ENCODE data around the gene PLCD4.

PLCD4 gene

DNA sequence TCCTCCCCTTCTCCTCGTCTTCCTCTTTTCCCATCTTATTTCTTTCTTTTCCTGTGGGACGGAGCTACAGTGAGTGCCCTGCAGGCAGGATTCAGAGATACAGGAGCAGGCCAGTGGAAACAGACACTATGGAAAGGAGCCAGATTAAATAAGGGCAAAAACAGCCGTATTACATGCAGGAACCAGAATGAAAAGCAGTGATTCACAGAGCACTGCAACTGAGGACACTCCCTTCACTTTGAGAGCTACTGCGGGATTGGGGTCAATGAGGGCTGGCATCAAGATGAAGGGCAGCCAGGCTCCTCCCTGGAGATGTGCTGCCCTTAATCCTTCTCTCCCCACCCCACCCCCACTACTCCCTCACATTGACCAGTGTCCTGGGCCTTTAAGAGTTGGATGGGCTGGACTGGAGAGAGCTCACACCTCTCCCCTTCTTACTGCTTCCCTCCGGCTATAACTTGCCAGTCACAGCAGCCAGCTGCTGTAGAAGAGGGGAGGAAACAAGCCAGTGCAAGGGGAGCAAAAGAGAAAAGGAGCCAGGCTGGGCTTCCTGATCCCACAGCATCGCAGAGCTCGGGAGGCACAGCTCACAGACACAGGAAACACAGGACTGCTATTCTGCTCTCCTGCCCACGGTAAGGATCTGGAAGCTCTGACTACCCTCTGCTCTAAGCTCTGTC, at the start of gene PLCD4:
PLCD4 (plus strand) TSS at position 464 of the 680 bp plus-strand sequence. CDS start 7,841 bp downstream, outside the sequence.
- DNase-seq, result no peak

DNA sequence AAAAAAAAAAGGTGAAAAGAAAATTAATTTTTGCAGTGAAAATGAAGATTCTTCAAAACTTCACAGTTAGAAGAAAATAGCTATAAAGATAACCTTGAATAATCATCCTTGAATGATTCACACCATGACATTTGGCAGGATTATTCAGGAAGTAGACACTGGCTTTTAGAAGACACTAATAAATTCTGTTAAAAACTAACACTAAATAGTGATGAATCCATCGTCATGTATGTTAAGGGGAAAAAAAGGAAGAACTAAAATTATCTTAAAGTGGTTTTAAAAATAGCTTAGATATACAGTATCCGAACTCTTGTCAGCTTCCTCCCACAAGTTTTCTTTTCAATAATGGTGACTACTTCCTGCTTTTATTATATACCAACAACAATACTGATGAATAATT, 49.8 kb upstream of the PLCD4 start:
- DNase-seq, result no peak

DNA sequence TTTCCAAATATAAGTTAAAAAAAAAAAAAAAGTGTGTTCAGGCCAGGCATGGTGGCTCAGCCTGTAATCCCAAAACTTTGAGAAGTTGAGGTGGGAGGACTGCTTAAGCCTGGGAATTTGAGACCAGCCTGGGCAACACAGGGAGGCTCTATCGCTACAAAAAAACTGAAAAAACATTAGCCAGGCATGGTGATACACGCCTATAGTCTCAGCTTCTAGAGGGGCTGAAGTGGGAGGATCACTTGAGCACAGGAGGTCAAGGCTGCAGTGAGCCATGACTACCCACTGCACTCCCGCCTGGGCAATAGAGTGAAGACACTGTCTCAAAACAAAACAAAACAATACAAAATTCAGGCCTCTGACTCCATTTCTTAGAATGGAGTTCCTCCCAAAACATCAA, 48.7 kb upstream of the PLCD4 start:
- no peak for DNase-seq

DNA sequence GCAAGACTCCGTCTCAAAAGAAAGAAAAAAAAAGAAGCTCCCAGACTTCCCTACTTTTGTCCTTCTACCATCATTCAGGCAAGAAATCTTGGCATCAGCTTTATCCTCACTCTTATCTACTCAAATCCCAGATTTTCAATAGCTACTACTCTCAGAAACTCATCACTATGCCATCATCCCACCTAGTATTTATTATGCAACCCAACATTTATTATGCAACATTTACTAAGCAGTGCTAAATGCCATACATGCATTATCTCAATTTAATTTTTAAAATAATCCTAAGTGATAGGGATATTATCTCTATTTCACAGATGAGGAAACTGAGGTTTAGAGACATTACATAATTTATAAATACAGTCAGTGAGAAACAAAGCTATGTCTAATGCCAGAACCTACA, 43.6 kb upstream of the PLCD4 start:
- no peak for DNase-seq

DNA sequence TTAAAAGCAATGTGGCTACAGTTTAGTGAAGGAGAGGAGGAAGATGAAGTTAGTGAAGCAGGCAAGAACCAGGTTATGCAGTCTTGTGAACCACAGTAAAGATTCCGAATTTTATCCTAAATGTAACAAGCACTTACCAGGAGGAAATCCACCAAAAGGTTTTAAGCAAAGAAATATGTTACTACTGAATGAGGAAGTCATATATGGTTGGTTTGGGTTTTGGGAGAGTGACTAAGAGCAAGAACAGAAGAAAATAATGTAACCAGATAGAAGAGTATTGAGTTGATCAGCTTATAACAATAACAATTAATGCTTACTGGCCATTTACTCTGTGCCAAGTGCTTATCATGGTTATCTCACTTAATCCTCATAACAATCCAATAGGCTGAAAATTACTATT, 41.4 kb upstream of the PLCD4 start:
- no peak for DNase-seq

DNA sequence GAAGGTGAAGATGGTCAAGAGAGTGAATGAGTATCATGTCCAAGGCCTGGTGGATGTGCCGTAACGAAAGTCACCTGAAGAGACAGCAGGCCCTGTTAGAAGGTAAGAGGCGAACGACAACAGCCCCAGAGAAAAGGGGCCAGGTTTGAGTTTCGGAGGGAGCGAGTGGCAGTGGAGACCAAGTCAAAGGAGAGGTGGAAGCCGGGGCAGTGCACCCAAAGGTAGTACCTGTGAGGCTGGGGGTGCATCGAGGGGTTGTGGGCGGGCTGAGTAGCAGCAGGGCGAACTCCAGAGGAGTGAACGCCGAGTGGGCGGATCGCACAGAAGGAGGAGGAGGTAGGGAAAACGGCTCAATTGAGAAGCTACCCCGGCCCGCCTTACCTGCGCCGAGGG, 39.9 kb upstream of the PLCD4 start:
- no peak for DNase-seq

DNA sequence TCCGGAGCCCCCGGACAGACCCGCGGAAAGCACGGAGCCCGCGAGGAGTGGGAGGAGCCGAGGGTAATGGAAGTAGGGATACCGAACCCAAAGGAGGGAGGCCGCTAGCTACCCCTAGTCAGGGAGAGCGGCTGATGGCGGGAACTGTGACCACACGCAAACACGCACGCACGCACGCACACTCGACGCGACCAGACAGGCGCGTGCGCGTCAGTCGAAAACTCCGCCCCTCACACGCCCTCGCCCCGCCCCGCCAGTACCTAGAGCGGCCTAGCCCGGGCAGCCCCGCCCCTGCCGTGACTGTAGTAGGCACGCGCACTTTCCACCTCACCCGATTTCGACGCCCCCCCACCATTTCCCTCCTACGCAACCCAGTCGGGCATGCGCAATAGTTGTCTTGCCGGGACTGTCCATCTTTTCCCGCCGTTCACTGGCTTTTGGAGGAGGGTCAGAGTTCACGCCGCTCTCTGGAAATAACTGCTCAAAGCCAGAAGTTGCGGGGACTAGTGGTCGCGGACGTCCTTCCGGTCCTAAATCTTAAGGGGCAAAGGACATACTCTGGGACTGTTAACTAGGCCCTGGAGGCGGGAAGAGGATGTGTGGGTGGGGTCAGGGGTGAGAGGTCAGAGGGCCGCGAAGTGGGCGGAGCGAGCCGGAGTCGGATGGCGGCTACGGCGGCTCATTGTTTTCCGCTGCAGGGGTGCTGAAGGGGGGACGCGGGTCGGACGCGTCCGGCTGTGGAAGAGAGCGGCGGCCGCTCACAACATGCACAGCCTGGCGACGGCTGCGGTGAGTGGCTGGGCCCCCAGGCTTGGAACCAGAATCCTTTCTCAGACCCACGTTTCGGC, 39.3 kb upstream of the PLCD4 start, which contains the start of the genes CNOT9 and USP37:
CNOT9 (plus strand) TSS at position 650 of the 848 bp plus-strand sequence; CDS start at position 766, 116 bp downstream.
USP37 (minus strand) TSS at position 162 of the 848 bp plus-strand sequence. CDS start 9,698 bp downstream, outside the sequence.
- peak; percentile 100 for DNase-seq

DNA sequence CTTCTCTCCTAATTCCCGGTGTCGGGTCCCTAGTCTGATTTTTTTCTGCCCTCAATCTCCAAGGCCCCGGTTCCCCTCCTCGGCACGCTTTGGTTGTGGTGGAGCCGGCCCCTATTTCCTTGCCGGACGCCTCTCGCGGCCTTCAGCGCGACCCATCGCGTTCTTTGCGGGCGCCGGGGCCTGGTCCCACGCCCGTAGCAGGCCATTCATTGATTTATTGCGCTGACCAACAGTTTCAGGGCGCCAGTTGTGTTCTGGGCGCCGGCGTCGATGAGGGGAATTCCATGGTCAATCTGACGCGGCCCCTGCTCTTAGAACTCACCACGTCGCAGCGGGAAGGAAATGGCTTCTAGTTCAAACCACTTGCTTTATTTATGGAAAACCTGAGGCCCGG, 38.7 kb upstream of the PLCD4 start:
- peak; percentile 88 for DNase-seq

DNA sequence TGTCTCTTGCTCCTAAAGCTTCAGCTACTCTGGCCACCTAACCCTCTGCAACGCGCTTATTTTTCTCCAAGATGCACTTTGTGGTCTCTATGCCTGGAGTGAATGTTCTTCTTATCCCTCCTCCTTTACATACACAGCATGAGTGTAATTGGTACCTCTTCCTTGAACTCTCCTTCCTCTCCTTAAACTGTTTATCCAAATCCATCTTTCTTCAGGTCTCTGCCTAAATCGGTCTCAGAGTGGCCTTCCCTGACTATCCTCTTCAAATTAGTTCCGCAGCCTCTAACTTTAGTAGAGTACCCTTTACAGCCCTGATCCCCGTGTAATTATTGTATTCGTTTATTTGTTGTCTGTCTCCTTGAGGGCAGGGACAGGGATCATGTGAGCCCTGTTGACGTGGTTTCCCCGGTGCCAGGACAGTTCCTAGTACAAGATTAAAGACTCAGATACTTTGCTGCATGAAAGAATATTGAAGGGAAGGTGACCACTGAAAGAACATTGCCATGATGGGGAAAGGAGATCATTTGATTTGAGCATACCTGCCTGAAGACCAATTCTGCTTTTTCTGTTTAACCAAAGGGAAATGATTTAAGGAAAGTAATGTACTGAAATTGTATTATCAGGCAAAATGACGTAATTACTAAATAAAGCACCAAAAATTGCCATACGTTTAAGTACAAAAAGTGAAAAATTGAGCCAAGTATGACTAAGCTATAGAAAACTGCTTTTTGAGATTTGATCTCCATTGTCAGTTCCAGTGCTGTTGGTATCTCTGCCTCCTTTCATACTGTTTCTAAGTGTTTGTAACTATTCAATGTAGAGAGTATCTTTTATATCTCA, 37.8 kb upstream of the PLCD4 start:
- peak; percentile 69 for DNase-seq

DNA sequence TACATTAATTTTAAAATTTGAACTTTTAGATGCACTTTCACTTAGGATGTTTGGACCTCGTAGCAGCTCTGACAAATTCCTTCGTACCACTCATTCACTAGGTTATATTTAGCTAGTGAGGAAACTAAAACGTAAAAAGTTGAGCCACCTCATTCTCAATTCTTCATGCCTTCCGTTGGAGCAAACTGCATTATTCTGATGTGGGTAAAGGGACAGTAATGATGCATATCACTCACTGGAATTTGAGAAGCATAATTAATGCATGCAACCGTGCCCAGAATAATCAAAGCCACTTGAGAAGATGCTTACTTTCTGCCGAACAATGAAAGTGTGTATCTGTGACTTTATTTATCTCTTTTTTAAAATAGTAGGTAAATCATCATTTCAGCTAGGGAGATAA, 36.8 kb upstream of the PLCD4 start:
- DNase-seq, result no peak

DNA sequence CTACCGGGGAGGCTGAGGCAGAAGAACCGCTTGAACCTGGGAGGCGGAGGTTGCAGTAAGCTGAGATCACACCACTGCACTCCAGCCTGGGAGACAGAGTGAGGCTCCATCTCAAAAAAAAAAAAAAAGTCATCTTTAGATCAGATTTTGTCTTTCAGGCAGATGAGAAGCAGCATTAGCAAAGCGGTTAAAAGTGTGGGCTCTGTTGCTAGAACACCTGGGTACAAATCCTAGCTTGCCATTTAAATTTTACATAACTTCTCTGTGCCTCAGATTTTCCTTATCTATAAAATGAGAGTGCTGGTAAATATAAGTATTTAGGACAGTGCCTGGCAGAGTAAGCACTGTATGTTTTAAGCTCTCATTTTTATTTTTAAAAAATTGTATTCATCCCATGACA, 30.8 kb upstream of the PLCD4 start:
- no peak for DNase-seq

DNA sequence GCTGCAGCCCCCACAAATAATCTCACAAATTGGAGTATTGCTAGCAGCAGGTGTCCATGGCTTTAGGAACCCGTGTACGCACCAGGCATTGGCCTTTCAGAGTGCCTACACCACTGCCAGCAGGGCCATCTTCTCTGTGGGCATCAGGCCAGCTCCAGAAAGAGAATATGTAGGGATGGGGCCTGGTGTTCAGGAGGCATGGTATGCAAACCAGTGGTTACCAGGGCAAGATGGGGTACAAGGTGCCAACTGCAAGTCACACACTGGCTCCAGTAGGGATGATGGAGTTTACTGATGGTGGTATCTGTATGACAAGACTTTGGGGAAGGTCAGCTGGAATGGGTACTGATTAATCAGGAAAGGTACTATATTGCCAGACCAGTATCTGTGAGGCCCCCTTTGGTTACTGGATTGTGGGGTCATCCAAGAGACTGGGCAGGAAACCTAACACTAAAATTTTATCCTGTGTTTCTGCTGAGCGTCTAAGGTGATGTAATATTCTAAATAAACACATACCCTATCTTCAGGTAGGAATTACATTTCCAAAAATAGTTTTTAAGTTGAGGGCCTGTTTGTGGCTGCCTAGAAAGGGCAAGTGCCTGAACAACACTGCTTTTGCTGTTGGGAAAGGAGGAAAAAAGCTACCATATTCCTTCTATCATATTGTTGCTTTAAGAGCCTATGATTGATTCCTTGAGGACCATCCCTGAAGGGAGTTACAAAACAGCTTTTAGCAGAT, 30.0 kb upstream of the PLCD4 start:
- no peak for DNase-seq

DNA sequence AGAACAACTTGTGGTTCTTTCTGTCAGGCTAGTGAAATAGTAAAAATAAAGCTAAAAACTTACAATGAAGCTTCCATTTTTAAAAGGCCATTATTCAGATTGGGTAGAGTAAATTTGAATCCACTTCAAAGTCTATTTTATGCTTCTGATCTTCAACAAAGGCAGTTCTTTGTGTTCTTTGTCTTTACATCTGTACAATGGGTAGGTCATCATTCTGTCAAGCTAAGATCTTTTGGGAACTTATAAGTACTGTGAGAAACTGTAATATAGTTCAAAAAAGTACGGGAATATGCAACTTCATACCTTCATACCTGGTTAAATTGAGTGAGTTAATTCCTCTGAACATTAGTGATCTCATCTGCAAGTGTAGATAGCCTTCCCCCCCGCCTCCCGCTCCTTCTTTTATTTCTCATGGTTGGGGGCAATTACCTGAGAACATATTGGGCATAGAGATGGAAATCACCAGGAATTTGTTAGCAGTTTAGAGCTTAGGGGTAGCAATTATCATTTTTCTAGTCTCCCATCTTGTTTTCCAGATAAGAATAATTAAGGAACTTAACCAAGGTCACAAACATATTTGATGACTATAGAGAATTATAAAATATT, 29.3 kb upstream of the PLCD4 start:
- DNase-seq, result no peak

DNA sequence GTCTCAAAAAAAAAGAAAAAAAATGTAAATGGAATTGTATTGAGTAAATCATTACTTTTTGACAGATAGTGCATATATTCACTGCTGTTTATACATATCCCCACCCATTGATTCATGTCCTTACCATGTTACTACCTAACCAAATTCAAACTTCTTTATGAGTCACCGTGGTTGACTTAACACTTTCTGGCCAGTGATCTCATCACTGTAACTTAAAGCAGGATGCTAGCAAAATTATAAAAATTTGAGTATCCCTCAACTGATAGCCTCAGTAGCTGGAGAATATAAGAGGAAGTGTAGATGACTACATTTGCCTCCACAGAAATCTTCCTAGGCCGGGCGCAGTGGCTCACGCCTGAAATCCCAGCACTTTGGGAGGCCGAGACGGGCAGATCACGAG, 25.6 kb upstream of the PLCD4 start:
- DNase-seq, result no peak

DNA sequence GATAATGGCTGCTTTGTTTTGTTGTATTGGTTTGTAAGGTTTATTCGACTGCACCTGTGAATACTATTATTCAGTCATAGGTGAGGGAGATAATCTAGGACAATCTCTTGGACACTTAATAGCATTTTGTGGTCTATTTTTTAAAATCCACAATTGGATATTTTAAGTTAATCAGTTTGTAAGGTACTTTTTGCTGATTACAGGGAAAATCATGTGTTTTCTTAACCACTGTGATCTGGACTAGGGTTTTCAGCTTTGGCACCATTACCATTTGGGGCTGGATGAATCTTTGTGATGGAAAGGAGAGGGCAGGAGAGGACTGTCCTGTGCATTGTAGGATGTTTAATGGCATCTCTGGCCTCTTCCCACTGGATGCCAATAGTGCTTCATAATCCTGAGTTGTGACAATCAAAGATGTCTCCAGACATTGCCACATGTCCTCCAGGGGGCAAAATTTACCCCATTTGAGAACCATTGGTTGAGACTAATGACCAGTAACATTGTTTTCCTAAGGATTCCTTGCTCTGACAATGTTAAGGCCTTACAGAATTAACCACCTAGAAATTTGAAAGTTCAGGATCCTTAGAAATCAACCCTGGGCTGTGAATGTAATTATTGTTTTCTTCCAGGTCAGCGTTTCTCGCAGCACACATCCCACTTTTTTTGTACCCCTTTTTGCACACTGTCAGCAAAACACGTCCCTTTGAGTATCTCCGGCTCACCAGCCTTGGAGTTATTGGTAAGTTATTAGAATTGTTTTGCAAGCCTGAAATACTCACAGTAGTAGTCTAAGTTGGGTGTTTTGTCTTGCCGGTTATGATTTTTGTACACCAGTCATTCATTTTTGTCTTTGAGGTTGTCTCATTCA, 23.5 kb upstream of the PLCD4 start:
- no peak for DNase-seq

DNA sequence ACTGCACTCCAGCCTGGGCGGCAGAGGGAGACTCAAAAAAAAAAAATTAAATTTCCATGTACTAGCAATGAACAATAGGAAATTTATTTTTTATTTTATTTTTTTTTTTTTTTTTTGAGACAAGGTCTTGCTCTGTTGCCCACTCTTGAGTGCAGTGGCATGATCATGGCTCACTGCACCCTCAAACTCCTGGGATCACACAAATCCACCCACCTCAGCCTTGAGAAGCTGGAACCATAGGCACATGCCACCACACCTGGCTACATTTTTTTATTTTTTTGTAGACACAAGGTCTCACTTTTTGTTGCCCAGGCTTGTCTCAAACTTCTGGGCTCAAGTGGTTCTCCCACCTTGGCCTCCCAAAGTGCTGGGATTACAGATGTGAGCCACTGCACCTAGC, 22.2 kb upstream of the PLCD4 start:
- no peak for DNase-seq

DNA sequence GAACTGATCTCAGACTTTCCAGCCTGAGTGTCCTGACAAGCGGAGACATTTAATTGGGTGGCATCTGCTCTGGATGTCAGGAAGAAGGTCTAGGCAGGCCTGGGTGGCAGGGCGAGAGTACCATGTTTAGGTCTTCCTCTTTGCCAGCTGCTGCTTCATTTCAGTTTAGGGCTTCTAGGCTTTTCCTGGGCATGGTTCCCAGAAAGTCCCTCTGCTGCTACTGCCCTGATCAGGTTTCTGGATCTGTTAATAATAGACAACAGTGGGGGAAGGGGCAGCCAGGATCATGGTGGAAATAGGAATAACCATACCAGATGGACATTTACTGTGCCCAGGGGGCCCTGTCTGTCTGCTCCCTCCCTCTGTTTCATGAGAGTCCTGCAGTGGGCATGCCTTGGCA, 2.3 kb upstream of the PLCD4 start:
- DNase-seq, result no peak

DNA sequence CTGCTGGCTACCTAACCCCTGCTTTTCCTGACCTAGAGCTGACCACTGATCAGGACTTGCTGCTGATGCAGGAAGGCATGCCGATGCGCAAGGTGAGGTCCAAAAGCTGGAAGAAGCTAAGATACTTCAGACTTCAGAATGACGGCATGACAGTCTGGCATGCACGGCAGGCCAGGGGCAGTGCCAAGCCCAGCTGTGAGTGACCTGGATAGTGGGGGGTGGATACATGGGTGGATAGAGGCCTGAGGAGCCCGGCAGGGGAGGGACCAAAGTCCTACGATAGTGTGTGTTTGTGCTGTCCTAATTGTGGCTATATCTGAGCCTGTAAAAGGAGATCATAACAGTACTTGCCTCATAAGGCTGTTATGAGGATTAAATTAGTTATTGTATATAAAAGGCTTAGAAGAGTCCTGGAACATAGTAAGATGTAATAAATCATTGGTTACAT, 8.2 kb downstream of the PLCD4 start:
- DNase-seq, result no peak

DNA sequence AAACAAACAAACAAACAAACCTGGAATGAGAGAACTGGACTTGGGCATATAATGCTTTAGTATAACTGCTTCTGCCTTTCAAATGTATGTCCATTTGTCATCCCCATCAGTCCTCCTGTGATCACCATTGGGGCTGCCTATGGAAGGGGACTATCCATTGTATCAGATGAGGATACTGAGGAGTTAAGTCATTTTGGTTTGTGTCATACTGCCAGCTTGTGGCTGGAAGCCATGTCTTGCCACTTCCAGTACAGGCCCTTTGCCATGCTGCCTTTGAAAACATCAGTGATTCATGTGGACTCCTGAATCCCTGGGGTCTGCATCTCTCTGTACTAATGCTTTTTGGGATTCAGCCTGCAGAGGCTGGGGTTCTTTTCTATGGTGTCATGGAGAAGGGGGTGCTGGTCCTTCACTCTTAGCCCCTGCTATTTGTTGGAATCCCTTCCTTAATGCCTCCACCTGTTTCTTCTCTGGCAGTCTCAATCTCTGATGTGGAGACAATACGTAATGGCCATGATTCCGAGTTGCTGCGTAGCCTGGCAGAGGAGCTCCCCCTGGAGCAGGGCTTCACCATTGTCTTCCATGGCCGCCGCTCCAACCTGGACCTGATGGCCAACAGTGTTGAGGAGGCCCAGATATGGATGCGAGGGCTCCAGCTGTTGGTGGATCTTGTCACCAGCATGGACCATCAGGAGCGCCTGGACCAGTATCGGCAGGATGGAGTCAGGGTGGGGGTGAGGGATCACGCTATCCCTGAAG, 10.6 kb downstream of the PLCD4 start:
- DNase-seq, result no peak

DNA sequence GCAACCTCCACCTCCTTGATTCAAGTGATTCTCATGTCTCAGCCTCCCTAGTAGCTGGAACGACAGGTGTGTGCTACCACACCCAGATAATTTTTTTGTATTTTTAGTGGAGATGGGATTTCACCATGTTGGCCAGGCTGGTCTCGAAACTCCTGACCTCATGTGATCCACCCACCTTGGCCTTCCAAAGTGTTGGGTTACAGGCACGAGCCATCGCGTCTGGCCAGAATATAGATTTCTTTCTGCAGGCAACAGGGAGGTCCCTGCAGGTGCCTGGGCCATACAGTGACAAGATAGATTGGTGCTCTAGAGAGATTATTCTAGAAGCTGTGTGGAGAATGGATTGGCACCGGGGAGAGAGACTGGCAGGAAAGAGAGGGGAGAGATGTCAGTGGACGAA, 13.3 kb downstream of the PLCD4 start:
- no peak for DNase-seq

Data from activated effector memory CD4-positive, alpha-beta T cell treated with anti-CD3 and anti-CD28 coated beads, Interleukin-2, amount 50 U/mL, for 16 hours (primary cell).